Esophagus squamous epithelium (tissue), 4 donors: ENCODE data around the gene PHF21B.

ENCODE experiments used
- CTCF ChIP-seq, 6 experiments: fragments of 450-650 bp in 4 of 6; fragments of 200-600 bp in 2 of 6; sonication (generic) in 2 of 6; IDR thresholded peaks; one replicate each; pipeline ENCODE4 v1.5.1; 2016 to 2019; ENCODE audit warnings: antibody characterized with exemption in 6 of 6, mild to moderate bottlenecking in 4 of 6, moderate library complexity in 4 of 6
- POLR2A ChIP-seq, 4 donors: fragments of 450-650 bp; IDR thresholded peaks; one replicate each; pipeline ENCODE4 v1.6.1; 2017; ENCODE audit warnings: antibody characterized with exemption in 4 of 4, mild to moderate bottlenecking in 4 of 4, moderate library complexity in 3 of 4

GRCh38 chr22:44998296-44998695, 11.5 kb downstream of the PHF21B start:
- no peak for TF ChIP-seq CTCF (IDR thresholded peaks at IDR 0.05)
- TF ChIP-seq POLR2A (IDR thresholded peaks at IDR 0.05), result no peak
